Dedifferentiated amniotic fluid mesenchymal stem cell (primary cell): ENCODE data around the gene JTB.

ENCODE experiments used
- DNase-seq: peaks from one replicate; pipeline ENCODE4 v3.0.0-alpha.2; 2016; ENCODE audit errors: extremely low spot score

The JTB gene

GRCh38 chr1:153978274-153978909 is 918 bp upstream of the JTB start:
- no peak for DNase-seq

GRCh38 chr1:153976819-153977249 is 640 bp downstream of the JTB start:
- no peak for DNase-seq

GRCh38 chr1:153973525-153973924 is 3.9 kb downstream of the JTB start:
- no peak for DNase-seq

GRCh38 chr1:153973071-153973470 is 4.4 kb downstream of the JTB start:
- DNase-seq, result no peak

GRCh38 chr1:153970346-153970745 is 7.1 kb downstream of the JTB start:
- no peak for DNase-seq

GRCh38 chr1:153968972-153969371 is 8.5 kb downstream of the JTB start:
- no peak for DNase-seq

- no peak for DNase-seq
These were observed 9.1 kb downstream of the JTB start for GRCh38 chr1:153968408-153968807.

GRCh38 chr1:153968000-153968363 is 9.5 kb downstream of the JTB start:
- DNase-seq, result no peak

GRCh38 chr1:153967107-153967999 is 10.1 kb downstream of the JTB start, which contains the start of gene CREB3L4:
TSS of gene CREB3L4 (plus strand) at chr1:153967902. CDS start at chr1:153968526, 624 bp downstream.
- DNase-seq, result peak; percentile 98

GRCh38 chr1:153963850-153964331 is 13.6 kb downstream of the JTB start:
- DNase-seq, result no peak

GRCh38 chr1:153963030-153963849 is 14.2 kb downstream of the JTB start, which contains the start of gene SLC39A1:
TSS of gene SLC39A1 (minus strand) at chr1:153963537. CDS start at chr1:153962715, 822 bp downstream.
- DNase-seq, result peak; percentile 97

GRCh38 chr1:153962088-153963029 is 15.1 kb downstream of the JTB start:
- no peak for DNase-seq

GRCh38 chr1:153961421-153961820 is 16.1 kb downstream of the JTB start:
- no peak for DNase-seq

GRCh38 chr1:153960206-153960605 is 17.3 kb downstream of the JTB start:
- no peak for DNase-seq

- no peak for DNase-seq
These were observed 18.0 kb downstream of the JTB start for GRCh38 chr1:153959454-153959853.

GRCh38 chr1:153958961-153959260 is 18.6 kb downstream of the JTB start:
- DNase-seq, result no peak

- peak; percentile 100 for DNase-seq
These were observed 19.1 kb downstream of the JTB start, which contains the start of gene CRTC2 for GRCh38 chr1:153958111-153958960. TSS of gene CRTC2 (minus strand) at chr1:153958612. CDS start at chr1:153958497, 115 bp downstream.

GRCh38 chr1:153957744-153958110 is 19.7 kb downstream of the JTB start:
- no peak for DNase-seq

- no peak for DNase-seq
These were observed 20.3 kb downstream of the JTB start for GRCh38 chr1:153956997-153957715.
